IPS-NIHi11 (cell line): Measurements from ENCODE around the gene SLC38A8.

Source experiments
- DNase-seq: peaks from one replicate; pipeline ENCODE4 v3.0.0; 2012; ENCODE audit warnings: mixed read lengths, low spot score

The SLC38A8 gene

GRCh38 chr16:83969771-83970429 is 72.7 kb downstream of the SLC38A8 start:
- no peak for DNase-seq

DNA sequence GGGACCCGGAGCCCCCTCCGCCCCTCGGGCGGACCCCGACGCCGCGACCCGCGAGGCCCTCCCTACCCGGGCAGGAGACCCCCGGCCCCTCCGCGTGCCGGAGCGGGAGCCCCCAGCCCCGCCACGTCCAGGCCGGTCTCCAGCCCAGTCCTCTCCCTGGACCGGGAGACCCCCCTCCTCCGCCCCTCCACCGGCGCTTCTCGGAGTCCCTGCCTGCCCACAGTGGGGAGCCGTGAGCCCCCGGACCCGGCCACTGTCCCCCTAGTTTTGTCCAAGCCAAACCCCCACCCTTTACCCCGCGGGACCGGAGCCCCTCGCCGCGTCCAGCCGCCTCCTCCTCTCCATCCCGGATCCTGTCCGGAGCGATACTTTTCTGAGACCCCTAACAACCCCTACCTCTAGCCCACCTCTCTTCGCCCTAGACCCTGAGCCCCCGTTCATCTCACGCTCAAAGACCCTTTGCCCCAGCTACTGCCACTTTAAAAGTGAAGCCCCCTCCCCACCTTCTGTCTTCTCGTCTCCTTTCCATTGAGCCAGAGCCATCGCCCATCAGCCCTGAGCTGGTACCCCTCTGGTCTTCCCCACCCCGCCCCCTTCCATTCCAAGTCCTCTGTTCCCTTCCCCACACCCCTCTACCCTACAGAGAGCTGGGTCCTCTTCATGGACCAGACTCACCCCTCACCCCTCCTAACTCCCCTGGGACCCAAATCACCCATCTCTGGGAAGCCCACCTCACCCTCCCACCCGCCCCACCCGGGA is 73.5 kb downstream of the SLC38A8 start:
- peak; percentile 47 for DNase-seq

GRCh38 chr16:83968306-83968851 is 74.2 kb downstream of the SLC38A8 start:
- peak; percentile 81 for DNase-seq

GRCh38 chr16:83967838-83968305 is 74.7 kb downstream of the SLC38A8 start, which contains the start of gene NECAB2:
TSS of gene NECAB2 (plus strand) at chr16:83968244. CDS start at chr16:83968649, 405 bp downstream.
- DNase-seq = peak; percentile 92

GRCh38 chr16:83967091-83967490 is 75.5 kb downstream of the SLC38A8 start:
- DNase-seq = no peak

GRCh38 chr16:83966153-83966696 is 76.4 kb downstream of the SLC38A8 start:
- DNase-seq = no peak

- DNase-seq = no peak
Measured at GRCh38 chr16:83965444-83966152, 77.0 kb downstream of the SLC38A8 start.

DNA sequence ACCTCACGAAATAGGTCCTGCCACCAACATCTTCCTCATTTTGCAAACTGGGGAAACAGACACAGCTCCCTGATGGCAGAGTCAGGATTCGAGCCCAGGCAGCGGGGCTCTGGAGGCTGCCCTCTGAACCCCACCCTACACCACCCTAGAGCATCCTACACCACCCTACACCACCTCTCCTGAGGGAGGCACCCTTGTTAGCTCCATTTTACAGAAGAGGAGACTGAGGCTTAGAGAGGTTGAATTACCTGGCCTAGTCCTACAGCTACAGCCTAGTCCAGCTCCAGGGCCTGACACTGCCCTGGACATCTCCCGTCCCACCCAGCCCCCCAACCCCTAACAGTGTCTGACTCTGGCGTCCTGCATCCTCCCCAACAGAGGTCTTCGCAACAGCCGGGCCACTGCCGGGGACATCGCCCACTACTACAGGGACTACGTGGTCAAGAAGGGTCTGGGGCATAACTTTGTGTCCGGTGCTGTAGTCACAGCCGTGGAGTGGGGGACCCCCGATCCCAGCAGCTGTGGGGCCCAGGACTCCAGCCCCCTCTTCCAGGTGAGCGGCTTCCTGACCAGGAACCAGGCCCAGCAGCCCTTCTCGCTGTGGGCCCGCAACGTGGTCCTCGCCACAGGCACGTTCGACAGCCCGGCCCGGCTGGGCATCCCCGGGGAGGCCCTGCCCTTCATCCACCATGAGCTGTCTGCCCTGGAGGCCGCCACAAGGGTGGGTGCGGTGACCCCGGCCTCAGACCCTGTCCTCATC is 77.7 kb downstream of the SLC38A8 start:
- no peak for DNase-seq

DNA sequence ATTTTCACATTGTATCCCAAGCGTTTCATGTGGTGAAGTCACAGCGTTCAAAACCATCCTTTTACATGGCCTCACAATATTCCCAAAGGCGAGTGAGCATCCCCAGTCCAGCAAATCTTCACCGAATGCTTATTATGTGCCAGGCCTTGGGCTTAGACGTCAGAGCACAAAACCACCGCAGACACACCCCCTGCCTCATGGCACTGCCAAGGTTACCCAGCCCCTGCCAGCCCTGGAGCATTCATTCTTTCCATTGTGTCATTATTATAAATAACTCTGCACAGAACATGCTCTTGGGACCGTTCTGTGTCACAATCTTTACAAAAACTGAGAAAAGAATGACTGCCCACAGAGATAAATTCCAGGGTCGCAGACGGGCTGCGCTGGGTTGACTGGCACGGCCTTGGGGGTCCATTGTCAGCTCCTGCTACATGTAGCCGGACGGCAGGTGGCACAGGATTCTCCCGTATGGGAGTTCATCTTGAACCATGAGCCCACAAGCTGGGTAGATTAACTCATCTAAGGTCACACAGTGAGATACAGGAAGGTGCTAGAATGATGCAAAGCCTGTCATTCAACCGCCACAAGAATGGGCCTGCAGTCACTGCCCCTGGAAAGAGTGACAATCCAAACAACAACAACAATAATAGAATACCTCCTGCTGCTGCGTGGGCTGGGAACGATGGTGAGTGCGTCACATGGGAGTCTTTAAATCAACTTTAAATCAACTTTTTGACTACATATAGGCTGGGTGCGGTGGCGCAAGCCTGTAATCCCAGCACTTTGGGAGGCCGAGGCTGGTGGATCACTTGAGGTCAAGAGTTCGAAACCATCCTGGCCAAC is 79.1 kb downstream of the SLC38A8 start:
- no peak for DNase-seq

- DNase-seq = no peak
Measured at GRCh38 chr16:83961591-83961990, 81.0 kb downstream of the SLC38A8 start.

DNA sequence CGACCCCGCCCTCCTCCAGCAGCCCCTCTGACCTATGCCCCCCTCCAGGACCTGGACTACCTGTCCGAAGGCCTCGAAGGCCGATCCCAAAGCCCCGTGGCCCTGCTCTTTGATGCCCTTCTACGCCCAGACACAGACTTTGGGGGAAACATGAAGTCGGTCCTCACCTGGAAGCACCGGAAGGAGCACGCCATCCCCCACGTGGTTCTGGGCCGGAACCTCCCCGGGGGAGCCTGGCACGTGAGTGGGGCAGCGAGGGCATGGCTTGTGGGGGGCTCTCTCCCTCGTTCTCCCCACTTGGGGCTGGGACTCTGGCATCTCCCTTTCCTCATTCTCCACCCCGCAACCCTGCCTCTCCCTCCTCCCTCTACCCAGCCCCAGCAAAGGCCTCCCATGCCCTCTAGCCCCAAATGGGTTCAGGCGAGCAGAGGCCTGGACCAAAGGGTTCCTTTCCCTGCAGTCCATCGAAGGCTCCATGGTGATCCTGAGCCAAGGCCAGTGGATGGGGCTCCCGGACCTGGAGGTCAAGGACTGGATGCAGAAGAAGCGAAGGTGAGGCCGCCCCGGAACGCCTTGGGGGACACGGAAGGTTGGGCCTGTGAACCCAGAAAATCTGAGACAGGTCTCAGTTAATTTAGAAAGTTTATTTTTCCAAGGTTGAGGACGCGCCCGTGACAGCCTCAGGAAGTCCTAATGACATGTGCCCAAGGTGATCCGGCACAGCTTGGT is 81.9 kb downstream of the SLC38A8 start:
- no peak for DNase-seq
